IPS DF 6.9 (cell line): Measurements from ENCODE around the gene DNAJB14.
A peak's percentile ranks its signal among the peaks of the same experiment; 100 is the strongest.

ENCODE experiments used
- DNase-seq: peaks from one replicate; pipeline ENCODE4 v3.0.0-alpha.2; 2013; ENCODE audit warnings: low read depth, low spot score
- H3K27ac ChIP-seq: one replicate; pipeline ENCODE4 v1.5.1; 2013; ENCODE audit warnings: low read length, control low read depth
- H3K27me3 ChIP-seq: 2 replicates; pipeline ENCODE4 v1.6.1; 2013; ENCODE audit warnings: mild to moderate bottlenecking, low read length; ENCODE audit not compliant: control insufficient read depth, insufficient read depth
- H3K36me3 ChIP-seq: 2 replicates; pipeline ENCODE4 v1.6.1; 2013; ENCODE audit warnings: low read length; ENCODE audit not compliant: control insufficient read depth, insufficient read depth
- H3K4me1 ChIP-seq: 2 replicates; pipeline ENCODE4 v1.6.1; 2013; ENCODE audit warnings: low read length; ENCODE audit not compliant: control insufficient read depth, insufficient read depth
- H3K4me3 ChIP-seq: 2 replicates; pipeline ENCODE4 v1.5.1; 2013; ENCODE audit warnings: mild to moderate bottlenecking, low read length
- H3K9me3 ChIP-seq: 2 replicates; pipeline ENCODE4 v1.6.1; 2013; ENCODE audit warnings: low read length, inconsistent platforms; ENCODE audit not compliant: control insufficient read depth, insufficient read depth
- WGBS: extraction: QIAGEN DNeasy Blood & Tissue Kit; methylation state at CpG from one replicate; pipeline ENCODE4 v1.1.7; 2013; ENCODE audit warnings: mixed read lengths, missing lambda C conversion rate; ENCODE audit not compliant: insufficient read length, insufficient coverage; 5-methylcytosine and 5-hydroxymethylcytosine counted together

Gene DNAJB14

DNA sequence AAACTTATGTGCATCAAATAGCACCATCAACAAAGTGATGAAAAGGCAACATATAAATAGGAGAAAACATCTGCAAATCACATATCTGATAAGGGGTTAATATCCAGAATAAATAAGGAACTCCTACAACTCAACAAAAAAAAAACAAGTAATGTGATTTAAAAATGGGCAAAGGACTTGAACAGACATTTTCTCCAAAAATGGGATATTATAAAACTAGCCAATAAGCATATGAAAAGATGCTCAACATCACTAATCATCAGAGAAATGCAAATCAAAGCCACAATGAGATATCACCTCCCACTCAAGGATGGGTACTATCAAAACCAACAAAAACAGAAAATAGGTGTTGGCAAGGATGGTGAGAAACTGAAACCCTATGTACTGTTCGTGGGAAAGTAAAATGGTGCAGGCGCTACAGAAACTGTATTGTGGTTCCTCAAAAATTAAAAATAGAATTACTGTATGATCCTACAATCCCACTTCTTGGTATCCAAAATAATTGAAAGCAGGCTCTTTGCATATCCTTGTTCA is 2.4 kb downstream of the DNAJB14 start:
- no peak for DNase-seq
- no peaks in the 10 kb centered on the region for H3K4me1 ChIP-seq
- no CpG with 5 or more reads among the region's 2 CpGs for WGBS
- H3K27me3 ChIP-seq = no peaks in the 10 kb centered on the region
- H3K4me3 ChIP-seq = no peak overlapping the region
- peaks cover 5% of the 10 kb centered on the region; the same call in 1 of the 2 replicates for H3K36me3 ChIP-seq
- H3K9me3 ChIP-seq = no peaks in the 10 kb centered on the region
- no peak overlapping the region for H3K27ac ChIP-seq

DNA sequence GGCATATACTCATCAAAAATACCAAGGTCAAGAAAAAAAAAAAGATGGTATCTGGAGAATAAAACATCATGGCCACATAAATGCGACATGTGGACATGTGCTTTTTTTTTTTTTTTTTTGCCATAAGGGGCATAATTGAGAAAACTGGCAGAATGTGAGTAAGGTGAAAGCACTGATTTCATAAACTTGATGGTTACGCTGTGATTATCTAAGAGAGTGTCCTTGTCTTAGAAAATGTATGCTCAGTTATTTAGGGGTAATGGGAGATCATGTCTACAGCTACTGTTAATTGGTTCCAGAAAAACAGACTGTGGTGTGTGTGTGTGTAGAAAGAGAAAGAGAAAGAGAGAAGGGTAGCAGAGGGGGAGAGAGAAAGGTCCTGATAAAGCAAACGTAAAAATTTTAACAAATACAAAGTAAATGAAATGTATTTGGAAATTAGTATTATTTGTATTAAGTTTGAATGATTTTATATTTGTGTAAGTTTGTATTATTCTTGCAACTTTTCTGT is 8.1 kb downstream of the DNAJB14 start:
- Histone ChIP-seq H3K4me1 (no peaks in the 10 kb centered on the region), H3K9me3 (no peaks in the 10 kb centered on the region), H3K27me3 (no peaks in the 10 kb centered on the region), H3K4me3 (no peak overlapping the region), H3K36me3 (no peaks in the 10 kb centered on the region), H3K27ac (no peak overlapping the region)
- 100% methylated on average over 1 of the region's 3 CpGs for WGBS
- no peak for DNase-seq

DNA sequence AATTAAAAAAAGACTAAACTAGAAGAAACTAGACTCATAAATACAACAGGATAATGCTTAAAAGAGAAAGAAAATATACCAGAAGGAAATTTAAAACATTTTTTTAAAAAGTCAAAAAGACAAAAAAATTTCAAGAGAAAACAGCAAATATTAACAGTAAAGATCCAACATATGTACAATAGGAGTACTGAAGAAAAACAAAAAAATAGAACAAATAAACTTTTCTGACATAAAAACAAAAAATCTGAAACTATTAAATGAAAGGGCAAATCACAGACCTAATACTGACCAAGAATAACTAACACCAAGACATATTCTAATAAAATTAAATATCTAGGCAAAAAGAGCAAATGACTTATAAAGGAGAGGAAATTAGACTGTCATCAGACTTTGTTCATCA is 11.5 kb downstream of the DNAJB14 start:
- no peak overlapping the region for H3K4me3 ChIP-seq
- H3K27me3 ChIP-seq = no peaks in the 10 kb centered on the region
- H3K27ac ChIP-seq = no peak overlapping the region
- no peaks in the 10 kb centered on the region for H3K4me1 ChIP-seq
- H3K9me3 ChIP-seq = no peaks in the 10 kb centered on the region
- no peak for DNase-seq
- no peaks in the 10 kb centered on the region for H3K36me3 ChIP-seq

DNA sequence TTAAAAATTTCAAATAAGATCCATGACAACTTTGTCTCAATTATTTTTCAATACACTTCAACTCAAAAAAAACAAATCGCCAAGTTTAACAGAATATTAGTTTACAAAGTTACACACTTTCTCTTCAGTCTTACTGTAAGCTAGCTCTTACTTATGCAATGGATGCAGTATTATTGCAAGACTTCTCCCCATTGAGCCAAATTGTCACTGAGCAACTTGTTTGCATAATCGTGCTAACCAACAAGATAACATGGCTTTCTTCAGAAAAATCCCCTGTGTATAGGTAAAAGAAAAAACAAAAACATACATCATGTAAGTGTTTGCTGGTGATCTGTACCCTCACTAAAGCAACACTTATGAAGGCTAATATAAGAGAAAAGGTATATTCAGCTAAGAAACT is 18.9 kb downstream of the DNAJB14 start:
- H3K36me3 ChIP-seq = no peaks in the 10 kb centered on the region; the same call in 1 of the 2 replicates
- no peaks in the 10 kb centered on the region for H3K4me1 ChIP-seq
- 100% methylated on average over 1 of the region's 2 CpGs for WGBS
- no peaks in the 10 kb centered on the region for H3K27me3 ChIP-seq
- no peak overlapping the region for H3K4me3 ChIP-seq
- no peak for DNase-seq
- H3K9me3 ChIP-seq = no peaks in the 10 kb centered on the region
- H3K27ac ChIP-seq = no peak overlapping the region

DNA sequence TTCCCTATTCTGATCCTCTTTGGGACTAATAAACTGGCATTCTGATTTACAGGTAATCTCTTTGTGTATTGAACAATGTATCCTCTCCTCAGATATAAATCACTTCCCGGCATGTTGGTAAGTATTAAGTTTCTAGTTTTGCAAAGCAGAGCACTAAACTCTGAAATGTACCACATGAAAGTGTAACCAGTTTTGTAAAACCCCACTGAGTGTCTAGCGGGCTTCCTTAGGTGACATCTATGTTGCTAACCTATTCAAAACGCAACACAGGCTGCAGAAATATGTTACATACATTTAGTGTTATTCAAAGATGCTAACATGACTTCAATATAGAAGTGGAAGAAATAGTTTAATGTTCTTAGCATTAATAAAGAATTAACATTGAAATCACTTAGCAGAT is 25.2 kb downstream of the DNAJB14 start:
- H3K9me3 ChIP-seq = no peaks in the 10 kb centered on the region
- H3K27ac ChIP-seq = no peak overlapping the region
- H3K36me3 ChIP-seq = no peaks in the 10 kb centered on the region; the same call in 1 of the 2 replicates
- DNase-seq = no peak
- H3K4me3 ChIP-seq = no peak overlapping the region
- no peaks in the 10 kb centered on the region for H3K4me1 ChIP-seq
- H3K27me3 ChIP-seq = no peaks in the 10 kb centered on the region
- no CpG with 5 or more reads among the region's 3 CpGs for WGBS

DNA sequence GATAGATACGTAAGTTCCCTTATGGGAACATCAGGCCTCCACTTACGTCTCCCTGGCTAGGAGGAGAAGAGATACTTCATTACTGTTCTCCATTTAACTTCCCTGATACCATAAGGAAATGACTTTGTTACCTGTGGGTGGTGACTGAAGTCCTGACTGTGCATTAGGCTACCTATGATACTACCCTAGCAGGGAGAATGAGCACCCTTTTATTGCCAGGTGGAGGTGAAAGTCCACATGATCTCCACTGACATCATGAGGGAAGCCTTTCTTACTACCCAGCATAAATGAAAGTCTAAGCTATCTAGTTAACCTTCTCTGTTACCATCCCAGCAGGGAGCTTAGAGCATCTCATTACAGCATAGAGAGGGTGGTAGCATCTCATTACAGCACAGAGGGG is 27.8 kb downstream of the DNAJB14 start:
- no CpG with 5 or more reads among the region's 2 CpGs for WGBS
- no peaks in the 10 kb centered on the region; the same call in 1 of the 2 replicates for H3K36me3 ChIP-seq

DNA sequence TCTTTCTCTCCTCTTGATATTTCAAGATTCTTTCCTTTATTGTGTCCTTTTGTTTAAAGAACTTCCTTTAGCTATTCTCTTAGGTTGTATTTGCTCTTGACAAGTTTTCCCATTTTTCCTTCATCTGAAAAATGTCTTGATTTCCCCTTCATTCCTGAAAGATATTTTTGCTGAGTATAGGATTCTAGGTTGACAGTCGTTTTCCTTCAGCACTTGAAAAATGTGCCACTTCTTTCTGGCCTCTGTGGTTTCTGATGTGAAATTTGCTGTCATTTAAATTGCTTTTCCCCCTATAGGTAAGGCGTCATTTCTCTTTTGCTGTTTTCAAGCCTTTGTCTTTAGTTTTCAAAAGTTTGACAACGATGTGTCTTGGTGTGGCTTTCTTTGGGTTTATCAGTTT is 28.8 kb downstream of the DNAJB14 start:
- Histone ChIP-seq H3K4me1 (no peaks in the 10 kb centered on the region), H3K36me3 (no peaks in the 10 kb centered on the region; the same call in 1 of the 2 replicates), H3K27me3 (no peaks in the 10 kb centered on the region), H3K27ac (no peak overlapping the region), H3K4me3 (no peak overlapping the region), H3K9me3 (no peaks in the 10 kb centered on the region)
- no peak for DNase-seq
- WGBS = no CpG with 5 or more reads among the region's 3 CpGs

More for the DNA sequence above, 27.8 kb downstream of the DNAJB14 start:
- no peak overlapping the region for H3K27ac ChIP-seq
- no peak for DNase-seq
- no peaks in the 10 kb centered on the region for H3K9me3 ChIP-seq
- no peaks in the 10 kb centered on the region for H3K4me1 ChIP-seq
- H3K4me3 ChIP-seq = no peak overlapping the region
- H3K27me3 ChIP-seq = no peaks in the 10 kb centered on the region

DNA sequence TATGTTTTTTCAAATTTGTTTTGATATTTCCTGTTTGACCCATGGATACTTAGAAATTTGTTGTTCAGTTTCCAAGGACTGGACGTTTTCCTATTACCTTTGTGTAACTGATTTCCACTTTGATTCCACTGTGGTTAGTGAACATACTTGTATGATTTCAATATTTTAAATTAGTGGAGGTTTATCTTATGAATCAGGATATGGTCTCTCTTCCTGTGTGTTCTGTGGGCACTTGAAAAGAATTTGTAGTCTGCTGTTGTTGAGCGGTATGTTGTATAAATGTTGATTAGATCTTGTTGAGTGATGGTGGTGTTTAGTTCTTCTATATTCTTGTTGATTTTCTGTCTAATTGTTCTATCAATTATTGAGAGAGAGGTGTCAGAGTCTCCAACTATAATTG is 31.0 kb downstream of the DNAJB14 start:
- 100% methylated on average over 1 of the region's 2 CpGs for WGBS
- no peak for DNase-seq
- H3K27me3 ChIP-seq = no peaks in the 10 kb centered on the region
- no peaks in the 10 kb centered on the region for H3K9me3 ChIP-seq
- H3K4me1 ChIP-seq = no peaks in the 10 kb centered on the region
- no peaks in the 10 kb centered on the region for H3K36me3 ChIP-seq
- H3K27ac ChIP-seq = no peak overlapping the region
- H3K4me3 ChIP-seq = no peak overlapping the region

DNA sequence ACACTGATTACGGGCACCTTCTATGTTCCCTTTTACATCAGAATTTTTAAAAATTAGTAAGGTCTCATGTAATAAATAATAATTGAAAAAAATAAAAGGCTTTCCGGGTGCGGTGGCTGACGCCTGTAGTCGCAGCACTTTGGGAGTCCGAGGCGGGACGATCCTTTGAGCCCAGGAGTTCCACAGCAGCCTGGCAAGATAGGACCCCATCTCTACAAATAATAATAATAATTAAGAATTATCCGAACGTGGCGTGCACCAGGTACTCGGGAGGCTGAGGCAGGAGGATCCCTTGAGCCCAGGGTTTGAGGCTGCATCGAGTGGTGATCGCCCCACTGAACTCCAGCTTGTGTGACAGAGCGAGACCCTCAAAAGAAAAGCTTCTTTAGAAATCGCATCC is 51.4 kb downstream of the DNAJB14 start:
- no CpG with 5 or more reads among the region's 16 CpGs for WGBS
- Histone ChIP-seq H3K4me3 (no peak overlapping the region), H3K9me3 (no peaks in the 10 kb centered on the region), H3K36me3 (no peaks in the 10 kb centered on the region), H3K4me1 (no peaks in the 10 kb centered on the region; the same call in 1 of the 2 replicates), H3K27ac (no peak overlapping the region), H3K27me3 (no peaks in the 10 kb centered on the region)
- DNase-seq = no peak

DNA sequence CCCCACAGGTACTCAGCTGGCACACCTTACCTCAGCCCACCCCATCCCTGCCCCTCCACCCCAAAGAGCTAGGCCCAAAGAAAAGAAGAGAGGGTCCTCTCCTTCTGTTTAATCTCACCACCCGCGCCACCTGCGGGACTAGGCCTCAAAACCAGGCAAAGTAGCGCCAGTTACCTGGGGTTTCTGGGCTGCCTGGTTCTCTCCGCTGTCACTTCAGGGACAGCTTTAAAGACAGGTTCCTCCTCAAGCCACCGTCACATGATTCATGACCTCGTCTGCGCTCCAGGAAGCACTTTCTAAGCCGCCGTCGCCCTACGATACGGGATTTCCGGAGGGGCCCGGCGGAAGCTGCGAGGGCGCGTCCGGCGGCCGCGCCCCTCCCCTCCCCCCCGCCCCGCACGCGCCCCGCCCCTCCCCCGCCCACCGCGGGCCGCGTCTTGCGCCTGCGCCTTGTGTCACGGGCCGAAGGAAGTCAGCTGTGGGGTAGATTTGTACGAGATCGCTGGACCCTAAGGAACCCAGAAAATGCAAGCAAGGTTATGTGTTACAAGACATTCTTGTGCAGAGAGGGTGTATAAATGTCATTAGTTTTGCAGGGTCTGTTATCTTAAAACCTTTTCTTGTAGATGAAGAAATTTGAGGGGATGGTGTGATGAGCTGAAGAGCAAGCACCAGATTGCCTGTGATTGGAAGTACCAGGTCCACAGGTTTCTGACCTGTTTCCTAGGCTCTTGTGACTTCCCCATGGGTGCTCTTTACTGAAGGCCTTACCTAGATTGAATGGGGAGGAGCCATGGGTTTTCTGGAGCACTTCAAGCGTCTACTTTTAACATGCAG is 52.0 kb downstream of the DNAJB14 start, which contains the start of gene LAMTOR3:
Gene LAMTOR3, minus strand, starts transcription at position 267 of the 837 bp plus-strand sequence. CDS start 464 bp downstream, outside the sequence.
- Histone ChIP-seq H3K27ac (no peak within 1 kb of the TSS), H3K36me3 (no peaks in the 10 kb centered on the region), H3K4me1 (no peaks in the 10 kb centered on the region; the same call in 1 of the 2 replicates), H3K4me3 (peak within 1 kb of the TSS; percentile 98), H3K27me3 (no peaks in the 10 kb centered on the region), H3K9me3 (no peaks in the 10 kb centered on the region)
- WGBS = no CpG with 5 or more reads among the region's 40 CpGs
- DNase-seq = peak; percentile 57
